ENCODE data around the gene RNF141.

Gene RNF141

GRCh38 chr11:10478574-10479550 lies 62.1 kb downstream of the RNF141 start:
- no peak for DNase-seq

- DNase-seq: no peak
These were observed 62.9 kb downstream of the RNF141 start for GRCh38 chr11:10478066-10478465.

DNA sequence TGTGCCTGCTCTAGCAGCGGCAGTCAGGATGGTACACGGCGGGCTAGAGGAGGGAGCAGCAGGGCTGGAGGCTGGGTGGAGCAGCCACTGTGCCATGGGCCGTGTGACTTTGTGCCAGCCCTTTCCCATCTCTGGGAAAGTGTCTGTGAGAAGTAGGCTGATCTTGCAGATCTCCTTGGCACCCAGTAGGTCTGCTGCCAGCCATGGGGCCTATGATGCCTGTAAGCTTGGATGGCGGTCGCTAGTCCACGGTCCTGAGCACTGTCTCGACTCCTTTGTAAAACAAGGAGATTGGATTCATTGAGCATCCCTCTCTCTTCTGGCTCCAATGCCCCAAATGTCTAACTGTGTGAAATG lies 63.3 kb downstream of the RNF141 start:
- DNase-seq: no peak

DNA sequence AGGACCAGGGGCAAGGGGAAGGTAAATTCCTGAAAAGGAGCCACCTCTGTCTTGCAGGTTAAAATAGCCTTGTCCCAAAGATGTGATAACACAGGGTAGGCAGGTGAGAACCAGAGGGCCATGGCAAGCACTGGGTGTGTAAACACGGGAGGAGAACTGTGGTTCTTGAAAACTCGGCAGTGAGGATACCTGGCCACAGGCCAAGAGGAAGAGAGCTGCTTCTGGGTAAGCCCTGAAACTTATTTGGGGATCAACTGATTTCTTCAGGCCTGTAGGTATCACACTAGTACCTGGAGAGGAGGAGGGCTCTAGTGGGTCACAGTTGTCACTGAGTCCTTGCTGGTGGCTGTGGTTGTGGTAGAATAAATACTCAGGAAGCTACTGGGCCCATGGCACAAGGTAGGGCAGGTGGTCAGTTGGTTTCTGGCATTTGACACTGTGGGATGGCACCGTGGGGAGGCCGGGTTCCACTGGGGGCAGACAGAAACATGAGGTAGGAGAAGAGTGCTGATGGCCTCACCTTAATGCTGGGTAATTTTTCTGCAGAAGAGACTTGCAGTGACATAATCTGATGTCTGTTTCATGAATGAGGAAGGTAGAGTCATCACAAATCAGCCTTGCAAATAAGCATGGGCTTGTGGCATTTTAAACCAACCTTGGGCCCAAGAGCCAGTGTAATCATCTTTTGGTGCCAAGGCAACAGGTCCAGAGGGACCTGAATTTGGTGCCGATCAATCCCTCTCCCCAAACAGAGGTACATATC lies 63.9 kb downstream of the RNF141 start:
- no peak for DNase-seq

DNA sequence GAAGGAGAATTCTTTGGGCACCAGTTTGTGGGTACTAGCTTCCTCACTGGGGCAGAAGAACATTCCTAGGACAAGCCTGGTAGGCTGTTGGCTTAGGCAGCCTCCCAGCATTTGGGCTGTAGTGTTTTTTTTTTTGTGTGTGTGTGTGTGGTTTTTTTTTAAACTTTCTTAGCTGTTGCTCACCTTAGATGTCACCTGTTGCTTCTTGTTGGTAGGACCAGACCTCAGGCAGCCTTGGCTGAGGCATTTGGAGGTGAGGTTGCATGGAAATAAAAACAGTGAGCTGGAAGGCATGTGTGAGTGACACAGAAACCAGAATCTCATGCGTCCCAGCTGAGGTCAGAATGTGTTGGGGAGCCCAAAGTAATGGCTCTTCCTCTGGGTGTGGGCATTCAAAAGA lies 64.6 kb downstream of the RNF141 start:
- DNase-seq: no peak

GRCh38 chr11:10474551-10474950 lies 66.4 kb downstream of the RNF141 start:
- no peak for DNase-seq

DNA sequence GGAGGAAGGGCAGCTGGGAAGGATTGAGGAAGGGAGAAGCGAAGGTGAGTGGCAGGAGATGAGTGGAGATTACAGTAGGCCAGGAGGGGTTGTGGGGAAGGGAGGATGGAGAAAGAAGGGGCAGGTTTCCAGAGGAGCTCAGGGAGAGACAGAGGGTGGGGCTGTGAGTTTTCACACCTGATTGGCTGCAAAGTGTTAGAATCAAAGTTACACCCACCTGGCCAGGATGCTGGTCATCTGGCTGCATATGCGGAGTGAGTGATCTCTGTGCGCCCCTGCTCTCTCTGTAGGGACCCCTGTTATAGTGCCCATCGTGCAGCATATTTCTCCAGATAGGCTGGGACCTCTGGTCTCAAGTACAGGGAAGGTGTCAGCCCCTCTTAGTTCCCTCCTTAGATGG lies 67.6 kb downstream of the RNF141 start:
- DNase-seq: no peak

GRCh38 chr11:10462746-10463300 lies 78.2 kb downstream of the RNF141 start:
- no peak for DNase-seq

Data from NCI-H524 treated with DMSO at 0.1 percent for 48 hours (cell line).